Measurements from ENCODE around the gene GPR35.
"Not testable (repeated sequence)": the region's sequence is repeated elsewhere in the genome, so short reads cannot be mapped to it uniquely, and the experiment has no call there.

GRCh38 chr2:240680185-240680584, 54.9 kb downstream of the GPR35 start:
- not testable (repeated sequence) for TF ChIP-seq CTCF, POLR2A (IDR thresholded peaks at IDR 0.05)
